SJSA1 (cell line): ENCODE data around the gene RNF141. TPM values are rescaled to one million over a fixed set of nuclear protein-coding genes. Genes with fewer than 3 reads are reported as not detected.

Experiments
- DNase-seq, 2 experiments: peaks; one replicate each; pipeline ENCODE4 v3.0.0-alpha.2; 2015 to 2020; ENCODE audit warnings: low spot score in 2 of 2, low read depth in 1 of 2
- H3K27ac ChIP-seq: fragments of 250-450 bp; sonication (Bioruptor Pico); 2 replicates; pipeline ENCODE4 v1.5.1; 2020; ENCODE audit warnings: mild to moderate bottlenecking, moderate library complexity
- H3K27me3 ChIP-seq: fragments of 250-450 bp; sonication (Bioruptor Pico); replicated peaks from 2 replicates; pipeline ENCODE4 v1.5.1; 2020; ENCODE audit warnings: mild to moderate bottlenecking, moderate library complexity
- H3K36me3 ChIP-seq: fragments of 250-450 bp; sonication (Bioruptor Pico); 2 replicates; pipeline ENCODE4 v1.5.1; 2020; ENCODE audit warnings: mild to moderate bottlenecking
- H3K4me1 ChIP-seq: fragments of 250-450 bp; sonication (Bioruptor Pico); replicated peaks from 2 replicates; pipeline ENCODE4 v1.6.1; 2021; ENCODE audit warnings: mild to moderate bottlenecking
- H3K4me3 ChIP-seq: fragments of 250-450 bp; sonication (Bioruptor Pico); 2 replicates; pipeline ENCODE4 v1.5.1; 2020; ENCODE audit warnings: mild to moderate bottlenecking
- H3K9me3 ChIP-seq: fragments of 250-450 bp; sonication (Bioruptor Pico); replicated peaks from 2 replicates; pipeline ENCODE4 v1.5.1; 2020; ENCODE audit warnings: mild to moderate bottlenecking
- total RNA-seq: library from RNA; depleted of rRNA; stranded (reverse); fragments of >200 nt; shearing (Covaris generic); gene quantifications from 2 replicates; pipeline ENCODE4 v1.2.3, GENCODE V29; 2014

RNF141 gene
- total RNA-seq, 1 experiment from 2014 or later, result 23.5 TPM

GRCh38 chr11:10568486-10568941, 27.5 kb upstream of the RNF141 start, which contains the start of gene LYVE1:
Gene LYVE1 (minus strand): TSS chr11:10568665. CDS start chr11:10568532, 133 bp downstream.
- Histone ChIP-seq H3K4me1 (no peaks in the 10 kb centered on the region), H3K4me3 (no peak within 1 kb of the TSS), H3K27ac (no peak within 1 kb of the TSS), H3K27me3 (no peaks in the 10 kb centered on the region), H3K36me3 (no peaks in the 10 kb centered on the region), H3K9me3 (no peaks in the 10 kb centered on the region)
- DNase-seq, result no peak

- Histone ChIP-seq H3K4me1 (no peaks in the 10 kb centered on the region), H3K4me3 (no peak overlapping the region), H3K36me3 (no peaks in the 10 kb centered on the region), H3K27ac (no peak overlapping the region), H3K27me3 (no peaks in the 10 kb centered on the region), H3K9me3 (no peaks in the 10 kb centered on the region)
- DNase-seq, result no peak
Measured at GRCh38 chr11:10567446-10567845, 26.5 kb upstream of the RNF141 start.

- no peak for DNase-seq
- no peaks in the 10 kb centered on the region for H3K9me3 ChIP-seq
- no peaks in the 10 kb centered on the region for H3K27me3 ChIP-seq
- H3K4me3 ChIP-seq, result no peak overlapping the region
- no peaks in the 10 kb centered on the region for H3K4me1 ChIP-seq
- no peak overlapping the region for H3K27ac ChIP-seq
- H3K36me3 ChIP-seq, result no peaks in the 10 kb centered on the region
Measured at GRCh38 chr11:10566257-10566957, 25.4 kb upstream of the RNF141 start.

GRCh38 chr11:10565493-10565892, 24.5 kb upstream of the RNF141 start:
- H3K36me3 ChIP-seq, result no peaks in the 10 kb centered on the region
- no peak for DNase-seq
- no peaks in the 10 kb centered on the region for H3K27me3 ChIP-seq
- no peaks in the 10 kb centered on the region for H3K4me1 ChIP-seq
- no peak overlapping the region for H3K4me3 ChIP-seq
- H3K27ac ChIP-seq, result no peak overlapping the region
- H3K9me3 ChIP-seq, result no peaks in the 10 kb centered on the region

GRCh38 chr11:10564696-10565318, 23.8 kb upstream of the RNF141 start:
- Histone ChIP-seq H3K27me3 (no peaks in the 10 kb centered on the region), H3K4me1 (no peaks in the 10 kb centered on the region), H3K27ac (no peak overlapping the region), H3K9me3 (no peaks in the 10 kb centered on the region), H3K36me3 (no peaks in the 10 kb centered on the region), H3K4me3 (no peak overlapping the region)
- DNase-seq, result no peak

GRCh38 chr11:10564030-10564429, 23.0 kb upstream of the RNF141 start:
- H3K27ac ChIP-seq, result no peak overlapping the region
- no peaks in the 10 kb centered on the region for H3K36me3 ChIP-seq
- no peaks in the 10 kb centered on the region for H3K4me1 ChIP-seq
- H3K27me3 ChIP-seq, result no peaks in the 10 kb centered on the region
- no peak overlapping the region for H3K4me3 ChIP-seq
- no peak for DNase-seq
- no peaks in the 10 kb centered on the region for H3K9me3 ChIP-seq

- Histone ChIP-seq H3K4me1 (no peaks in the 10 kb centered on the region), H3K27ac (no peak overlapping the region), H3K27me3 (no peaks in the 10 kb centered on the region), H3K36me3 (no peaks in the 10 kb centered on the region), H3K9me3 (no peaks in the 10 kb centered on the region), H3K4me3 (no peak overlapping the region)
- no peak for DNase-seq
Measured at GRCh38 chr11:10561947-10562346, 21.0 kb upstream of the RNF141 start.

GRCh38 chr11:10561043-10561818, 20.2 kb upstream of the RNF141 start:
- no peaks in the 10 kb centered on the region for H3K27me3 ChIP-seq
- H3K4me1 ChIP-seq, result no peaks in the 10 kb centered on the region
- H3K9me3 ChIP-seq, result no peaks in the 10 kb centered on the region
- H3K27ac ChIP-seq, result no peak overlapping the region
- H3K4me3 ChIP-seq, result no peak overlapping the region
- no peaks in the 10 kb centered on the region for H3K36me3 ChIP-seq
- no peak for DNase-seq

GRCh38 chr11:10558288-10558687, 17.3 kb upstream of the RNF141 start:
- Histone ChIP-seq H3K36me3 (no peaks in the 10 kb centered on the region), H3K27me3 (no peaks in the 10 kb centered on the region)

GRCh38 chr11:10556590-10556989, 15.6 kb upstream of the RNF141 start:
- Histone ChIP-seq H3K36me3 (no peaks in the 10 kb centered on the region), H3K4me1 (no peaks in the 10 kb centered on the region), H3K27ac (no peak overlapping the region), H3K9me3 (no peaks in the 10 kb centered on the region), H3K4me3 (no peak overlapping the region), H3K27me3 (no peaks in the 10 kb centered on the region)
- DNase-seq, result no peak

More at GRCh38 chr11:10558288-10558687, 17.3 kb upstream of the RNF141 start:
- Histone ChIP-seq H3K4me3 (no peak overlapping the region), H3K27ac (no peak overlapping the region), H3K4me1 (no peaks in the 10 kb centered on the region), H3K9me3 (no peaks in the 10 kb centered on the region)
- DNase-seq, result no peak

- Histone ChIP-seq H3K36me3 (no peaks in the 10 kb centered on the region), H3K9me3 (no peaks in the 10 kb centered on the region), H3K27me3 (no peaks in the 10 kb centered on the region), H3K4me1 (peaks cover 4% of the 10 kb centered on the region; the same call in 1 of the 2 replicates), H3K4me3 (no peak overlapping the region), H3K27ac (no peak overlapping the region)
- no peak for DNase-seq
Measured at GRCh38 chr11:10551845-10552352, 10.9 kb upstream of the RNF141 start.

GRCh38 chr11:10551290-10551592, 10.3 kb upstream of the RNF141 start:
- no peaks in the 10 kb centered on the region for H3K36me3 ChIP-seq
- H3K27ac ChIP-seq, result no peak overlapping the region
- no peaks in the 10 kb centered on the region for H3K27me3 ChIP-seq
- no peak for DNase-seq
- H3K4me1 ChIP-seq, result peaks cover 4% of the 10 kb centered on the region; the same call in 1 of the 2 replicates
- no peaks in the 10 kb centered on the region for H3K9me3 ChIP-seq
- no peak overlapping the region for H3K4me3 ChIP-seq

- Histone ChIP-seq H3K9me3 (no peaks in the 10 kb centered on the region), H3K4me3 (no peak overlapping the region), H3K27me3 (no peaks in the 10 kb centered on the region), H3K36me3 (no peaks in the 10 kb centered on the region), H3K4me1 (peaks cover 4% of the 10 kb centered on the region; the same call in 1 of the 2 replicates), H3K27ac (no peak overlapping the region)
- no peak for DNase-seq
Measured at GRCh38 chr11:10550503-10551289, 9.7 kb upstream of the RNF141 start.
